GM19035 (cell line): ENCODE results near the gene AGBL2.
"Not testable (repeated sequence)": the region's sequence is repeated elsewhere in the genome, so short reads cannot be mapped to it uniquely, and the experiment has no call there.

Experiments used
- ATAC-seq: cut with Tn5 transposase; IDR thresholded peaks from one replicate; pipeline ENCODE4 v1.9.1; 2021; ENCODE audit not compliant: unreplicated experiment

The AGBL2 gene

GRCh38 chr11:47715082-47715669 is at the start of gene AGBL2:
TSS of gene AGBL2 (minus strand) at chr11:47715369. CDS start at chr11:47714650, 719 bp downstream.
- peak; percentile 97 for ATAC-seq

GRCh38 chr11:47759291-47759690 is 44.1 kb upstream of the AGBL2 start:
- not testable (repeated sequence) for ATAC-seq

- no peak for ATAC-seq
These were observed 41.0 kb upstream of the AGBL2 start for GRCh38 chr11:47756208-47756607.

GRCh38 chr11:47750725-47751124 is 35.6 kb upstream of the AGBL2 start:
- no peak for ATAC-seq

GRCh38 chr11:47742494-47742893 is 27.3 kb upstream of the AGBL2 start:
- not testable (repeated sequence) for ATAC-seq

GRCh38 chr11:47737817-47738216 is 22.6 kb upstream of the AGBL2 start:
- ATAC-seq = not testable (repeated sequence)

GRCh38 chr11:47732271-47732670 is 17.1 kb upstream of the AGBL2 start:
- no peak for ATAC-seq

GRCh38 chr11:47731475-47731874 is 16.3 kb upstream of the AGBL2 start:
- ATAC-seq = no peak

GRCh38 chr11:47726878-47727514 is 11.8 kb upstream of the AGBL2 start:
- ATAC-seq = no peak

GRCh38 chr11:47726118-47726442 is 10.9 kb upstream of the AGBL2 start:
- no peak for ATAC-seq

GRCh38 chr11:47725442-47726117 is 10.4 kb upstream of the AGBL2 start:
- ATAC-seq = no peak

- ATAC-seq = no peak
These were observed 9.0 kb upstream of the AGBL2 start for GRCh38 chr11:47724041-47724729.

- no peak for ATAC-seq
These were observed 7.9 kb upstream of the AGBL2 start for GRCh38 chr11:47723041-47723440.

- ATAC-seq = no peak
These were observed 5.5 kb upstream of the AGBL2 start for GRCh38 chr11:47720651-47721050.

GRCh38 chr11:47716692-47717091 is 1.5 kb upstream of the AGBL2 start:
- no peak for ATAC-seq

- peak; percentile 14 for ATAC-seq
These were observed 551 bp downstream of the AGBL2 start for GRCh38 chr11:47714554-47715081.

- no peak for ATAC-seq
These were observed 3.4 kb downstream of the AGBL2 start for GRCh38 chr11:47711816-47712215.

GRCh38 chr11:47711225-47711624 is 3.9 kb downstream of the AGBL2 start:
- no peak for ATAC-seq

GRCh38 chr11:47707275-47707786 is 7.8 kb downstream of the AGBL2 start:
- not testable (repeated sequence) for ATAC-seq

- ATAC-seq = no peak
These were observed 9.4 kb downstream of the AGBL2 start for GRCh38 chr11:47705721-47706120.

- ATAC-seq = no peak
These were observed 23.2 kb downstream of the AGBL2 start for GRCh38 chr11:47691979-47692378.
